HG02571 (cell line): Measurements from ENCODE around the gene RSPH3.

Experiments used
- ATAC-seq: cut with Tn5 transposase; IDR thresholded peaks from one replicate; pipeline ENCODE4 v1.9.1; 2021; ENCODE audit warnings: mild to moderate bottlenecking, moderate library complexity; ENCODE audit not compliant: unreplicated experiment

Gene RSPH3

DNA sequence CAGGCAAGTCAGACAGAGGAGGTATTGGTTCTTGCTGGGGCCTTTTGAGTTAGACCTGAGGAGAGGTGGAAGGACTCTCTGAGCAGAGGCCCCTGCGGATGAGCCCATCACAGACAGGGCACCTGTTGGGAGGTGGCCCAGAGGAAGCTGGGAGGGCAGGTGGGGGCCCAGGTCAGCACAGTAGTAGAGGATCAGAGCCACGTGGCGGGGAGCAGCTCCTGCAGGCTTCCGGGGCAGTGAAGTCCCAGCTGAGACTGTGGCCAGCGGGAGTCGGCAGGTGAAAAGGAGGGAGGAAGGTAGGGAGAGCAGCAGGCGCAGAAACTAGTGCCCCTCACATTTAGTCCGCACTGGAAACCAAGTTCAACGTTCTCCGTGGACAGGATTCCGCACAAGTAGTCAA is 61.8 kb downstream of the RSPH3 start:
- ATAC-seq, result no peak

DNA sequence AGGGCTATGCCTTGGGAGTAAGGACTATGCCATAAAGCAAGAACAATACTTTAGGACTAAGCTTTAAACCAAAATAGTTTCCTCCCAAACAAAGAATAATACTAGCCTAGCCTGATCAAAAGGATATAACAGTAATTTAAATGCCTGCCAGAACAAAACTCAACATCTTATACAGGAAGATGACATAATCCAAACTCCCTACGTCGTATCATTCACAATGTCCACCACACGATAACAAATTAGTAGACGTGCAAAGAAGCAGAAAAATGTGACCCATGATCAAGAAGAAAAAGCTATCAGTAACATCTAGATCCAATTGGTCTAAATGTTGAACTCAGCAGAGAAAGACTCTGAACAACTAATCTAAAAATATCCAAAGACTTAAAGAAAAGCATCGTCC is 65.8 kb downstream of the RSPH3 start:
- no peak for ATAC-seq

DNA sequence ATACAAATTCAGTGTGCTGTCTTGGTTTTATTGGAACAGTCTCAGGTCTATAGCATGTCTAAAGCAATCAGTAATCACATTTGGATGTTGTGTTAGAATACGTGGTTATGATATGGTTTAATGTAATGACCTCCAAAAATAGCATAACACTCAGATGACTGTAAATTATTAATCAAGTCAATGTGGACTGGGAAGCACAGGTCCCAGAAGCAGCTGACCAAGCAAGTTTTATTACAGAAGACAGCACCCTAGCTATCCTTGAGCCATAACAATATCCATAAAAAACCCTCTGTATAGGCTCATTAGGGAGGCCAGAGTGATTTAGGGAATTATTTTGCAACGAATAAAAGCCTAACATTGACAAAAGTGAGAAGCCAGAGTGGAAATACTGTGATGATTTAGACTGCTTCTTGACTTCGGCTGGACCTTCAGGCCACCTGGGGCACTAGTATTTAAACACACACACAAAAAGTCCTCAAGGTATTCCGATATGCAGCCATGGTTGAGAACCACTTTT is 66.9 kb downstream of the RSPH3 start:
- no peak for ATAC-seq

DNA sequence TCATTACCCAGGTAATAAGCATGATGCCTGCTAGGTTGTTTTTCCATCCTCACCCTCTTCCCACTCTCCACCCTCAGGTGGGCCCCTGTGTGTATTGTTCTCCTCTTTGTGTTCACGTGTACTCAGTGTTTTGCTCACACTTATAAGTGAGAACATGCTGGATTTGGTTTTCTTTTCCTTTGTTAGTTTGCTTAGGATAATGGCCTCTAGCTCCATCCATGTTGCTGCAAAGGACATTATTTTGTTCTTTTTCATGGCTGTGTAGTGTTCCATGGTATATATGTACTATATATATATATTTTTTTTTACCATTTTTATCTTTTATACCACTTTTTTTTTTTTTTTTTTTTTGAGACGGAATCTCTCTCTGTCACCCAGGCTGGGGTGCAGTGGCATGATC is 71.9 kb downstream of the RSPH3 start:
- no peak for ATAC-seq

DNA sequence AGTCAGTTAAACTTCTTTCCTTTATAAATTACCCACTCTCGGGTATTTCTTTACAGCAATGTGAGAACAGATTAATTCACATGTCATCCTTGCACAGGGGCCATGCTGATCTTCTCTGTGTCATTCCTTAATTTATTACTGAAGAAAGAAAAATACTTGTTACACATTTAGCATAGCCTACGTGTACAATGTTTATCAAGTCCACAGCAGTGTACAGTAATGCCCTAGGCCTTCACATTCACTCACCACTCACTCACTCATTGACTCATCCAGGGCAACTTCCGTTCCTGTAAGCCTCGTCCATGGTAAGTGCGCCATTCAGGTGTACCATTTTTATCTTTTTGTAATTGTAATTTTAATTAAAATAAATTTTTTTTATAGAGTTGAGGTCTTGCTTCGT is 73.6 kb downstream of the RSPH3 start:
- ATAC-seq, result no peak

DNA sequence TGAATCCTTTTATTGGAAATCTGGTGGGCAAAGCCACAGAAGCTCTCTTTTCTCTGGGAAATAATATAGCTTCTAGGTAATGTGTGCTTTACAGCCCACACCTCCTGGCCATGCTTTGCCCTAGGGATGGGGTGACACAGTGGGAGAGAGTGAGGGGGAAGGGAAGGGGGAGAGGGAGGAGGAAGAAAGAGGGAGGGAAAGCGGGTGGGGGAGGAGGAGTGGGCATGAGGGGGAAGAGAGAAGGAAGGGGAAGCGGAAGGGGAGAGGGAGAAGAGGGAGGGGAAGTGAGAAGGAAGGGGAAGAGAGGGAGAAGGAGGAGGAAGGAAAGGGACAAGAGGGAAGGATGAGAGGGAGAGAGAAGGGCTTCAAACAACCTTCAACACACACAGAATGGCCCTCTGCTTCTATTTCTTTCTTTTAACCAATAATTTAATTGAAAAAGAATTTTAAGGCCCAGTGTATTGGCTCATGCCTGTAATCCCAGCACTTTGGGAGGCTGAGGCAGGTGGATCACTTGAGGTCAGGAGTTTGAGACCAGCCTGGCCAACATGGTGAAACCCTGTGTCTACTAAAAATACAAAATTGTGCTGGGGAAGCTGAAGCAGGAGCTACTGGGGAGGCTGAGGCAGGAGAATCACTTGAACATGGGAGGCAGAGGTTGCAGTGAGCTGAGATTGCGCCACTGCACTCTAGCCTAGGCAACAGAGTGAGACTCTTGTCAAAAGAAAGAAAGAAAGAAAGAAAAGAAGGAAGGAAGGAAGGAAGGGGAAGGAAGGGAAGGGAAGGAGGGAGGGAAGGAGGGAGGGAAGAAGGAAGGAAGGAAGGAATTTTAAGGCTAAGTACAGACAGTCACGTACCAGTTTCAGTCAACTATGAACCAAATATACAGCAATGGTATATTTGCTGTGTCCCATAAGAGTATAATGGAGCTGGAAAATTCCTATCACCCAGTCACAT is 75.2 kb downstream of the RSPH3 start:
- no peak for ATAC-seq

DNA sequence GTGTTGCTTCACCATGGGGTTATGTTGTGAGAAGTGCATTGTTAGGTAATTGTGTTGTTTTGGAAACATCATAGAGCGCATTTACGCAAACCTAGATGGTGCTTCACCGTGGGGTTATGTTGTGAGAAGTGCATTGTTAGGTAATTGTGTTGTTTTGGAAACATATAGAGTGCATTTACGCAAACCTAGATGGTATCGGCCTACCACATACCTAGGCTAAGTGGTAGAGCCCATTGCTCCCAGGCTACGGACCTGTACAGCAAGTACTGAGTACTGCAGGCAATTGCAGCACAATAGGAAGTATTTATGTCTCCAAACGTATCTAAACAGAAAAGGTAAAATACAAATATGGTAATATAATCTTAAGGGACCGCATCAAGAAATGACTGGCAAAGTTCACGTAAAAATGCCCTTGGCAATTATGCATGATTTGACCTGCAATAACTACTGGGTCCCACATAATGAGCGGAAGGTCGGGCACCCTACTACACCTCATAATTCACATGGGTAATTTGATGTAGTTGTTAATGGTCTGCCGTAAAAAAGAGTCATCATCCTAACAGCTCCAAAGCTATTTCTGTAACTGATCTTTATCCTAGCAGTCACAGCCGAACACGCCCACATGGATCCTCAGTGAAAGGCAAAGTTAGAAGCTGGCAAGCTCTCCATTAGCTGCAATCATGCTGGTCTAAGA is 76.0 kb downstream of the RSPH3 start:
- ATAC-seq, result no peak
